Activated CD8-positive, alpha-beta memory T cell treated with anti-CD3 and anti-CD28 coated beads, Interleukin-2, amount 50 U/mL, for 24 hours (primary cell): ENCODE results near the gene MYBPC2.
"Not testable (repeated sequence)": the region's sequence is repeated elsewhere in the genome, so short reads cannot be mapped to it uniquely, and the experiment has no call there.

Experiments used
- DNase-seq: peaks from one replicate; pipeline ENCODE4 v3.0.0-alpha.2; 2020; ENCODE audit errors: extremely low read depth

The MYBPC2 gene

DNA sequence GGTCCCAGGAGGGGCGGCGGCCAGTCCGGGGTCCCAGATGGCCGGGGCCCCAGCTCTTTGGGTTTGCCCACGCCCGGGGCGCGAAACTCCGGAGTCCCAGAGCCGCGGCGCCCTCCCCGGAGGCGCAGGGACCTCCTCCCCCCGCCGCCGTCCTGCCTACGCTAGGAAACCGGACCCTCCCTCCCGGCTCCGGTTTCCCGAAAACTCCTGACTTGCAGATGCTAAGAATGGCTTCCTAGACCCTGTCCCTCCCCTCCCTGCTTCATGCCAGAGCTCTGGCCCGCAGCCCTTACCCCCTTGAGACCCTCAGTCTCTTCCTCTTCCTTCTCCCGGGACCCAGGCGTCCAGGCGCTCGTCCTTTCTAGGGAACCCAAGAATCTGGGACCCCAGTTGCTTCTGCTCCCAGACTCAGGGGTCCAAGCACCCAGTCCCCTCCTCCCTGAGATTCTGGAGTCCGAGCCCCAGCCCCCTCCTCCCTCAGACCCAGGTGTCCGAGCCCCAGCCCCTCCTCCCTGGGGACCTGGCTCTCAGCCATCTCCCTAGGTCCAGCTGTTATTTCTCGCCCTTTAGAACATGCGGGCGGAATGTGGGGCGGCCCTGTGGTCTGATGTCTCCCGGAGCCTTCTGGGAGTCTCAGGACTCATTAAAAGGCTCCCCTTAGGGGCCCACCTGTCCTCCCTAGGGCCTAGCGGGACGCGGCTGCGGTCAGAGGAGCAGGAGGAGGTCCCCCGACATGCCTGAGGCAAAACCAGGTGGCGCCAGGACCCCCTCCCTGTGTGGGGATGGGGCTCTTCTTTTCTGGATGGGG is at the start of gene MYBPC2:
MYBPC2 (plus strand) TSS at position 672 of the 808 bp plus-strand sequence; CDS start at position 734, 62 bp downstream.
- no peak for DNase-seq

DNA sequence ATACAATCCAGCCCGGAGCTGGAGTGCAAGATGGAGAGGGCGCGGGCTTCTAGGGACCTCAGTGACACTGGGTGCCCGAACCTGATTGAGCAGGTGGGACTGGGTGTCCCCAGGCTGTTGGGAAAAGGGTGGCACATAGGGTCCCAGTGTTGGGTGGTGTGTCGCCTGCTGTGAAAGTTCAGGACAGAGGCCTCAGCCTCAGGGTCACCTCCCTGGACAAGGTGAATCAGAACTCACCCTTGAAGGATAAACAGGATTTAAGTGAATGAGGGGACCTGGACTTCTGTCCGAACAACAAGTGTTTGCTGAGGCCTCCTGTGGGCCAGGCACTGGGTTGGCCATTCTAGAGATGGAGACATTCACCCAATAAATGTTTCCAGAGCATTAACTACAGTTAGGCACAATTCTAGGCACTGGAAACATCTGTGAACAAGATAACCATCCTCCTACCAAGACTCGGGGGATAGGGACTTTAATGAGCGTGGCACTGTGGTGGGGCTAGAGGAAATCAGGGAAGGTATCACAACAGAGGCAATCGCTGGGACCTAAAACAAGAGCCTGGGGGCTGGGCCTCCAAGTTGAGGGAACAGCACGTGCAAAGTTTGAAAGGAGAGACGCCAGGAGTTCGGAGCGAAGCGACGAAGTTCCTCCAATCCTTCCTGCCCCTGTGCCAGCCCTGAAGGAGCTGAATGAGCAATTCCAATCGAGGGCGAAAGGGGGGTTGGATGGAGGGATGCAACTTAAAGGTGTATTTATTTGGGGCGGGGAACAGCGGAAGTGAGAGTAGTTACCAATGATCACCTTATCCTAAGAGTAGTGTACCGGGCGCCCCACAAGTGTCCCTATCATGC is 49.5 kb upstream of the MYBPC2 start:
- DNase-seq, result no peak

DNA sequence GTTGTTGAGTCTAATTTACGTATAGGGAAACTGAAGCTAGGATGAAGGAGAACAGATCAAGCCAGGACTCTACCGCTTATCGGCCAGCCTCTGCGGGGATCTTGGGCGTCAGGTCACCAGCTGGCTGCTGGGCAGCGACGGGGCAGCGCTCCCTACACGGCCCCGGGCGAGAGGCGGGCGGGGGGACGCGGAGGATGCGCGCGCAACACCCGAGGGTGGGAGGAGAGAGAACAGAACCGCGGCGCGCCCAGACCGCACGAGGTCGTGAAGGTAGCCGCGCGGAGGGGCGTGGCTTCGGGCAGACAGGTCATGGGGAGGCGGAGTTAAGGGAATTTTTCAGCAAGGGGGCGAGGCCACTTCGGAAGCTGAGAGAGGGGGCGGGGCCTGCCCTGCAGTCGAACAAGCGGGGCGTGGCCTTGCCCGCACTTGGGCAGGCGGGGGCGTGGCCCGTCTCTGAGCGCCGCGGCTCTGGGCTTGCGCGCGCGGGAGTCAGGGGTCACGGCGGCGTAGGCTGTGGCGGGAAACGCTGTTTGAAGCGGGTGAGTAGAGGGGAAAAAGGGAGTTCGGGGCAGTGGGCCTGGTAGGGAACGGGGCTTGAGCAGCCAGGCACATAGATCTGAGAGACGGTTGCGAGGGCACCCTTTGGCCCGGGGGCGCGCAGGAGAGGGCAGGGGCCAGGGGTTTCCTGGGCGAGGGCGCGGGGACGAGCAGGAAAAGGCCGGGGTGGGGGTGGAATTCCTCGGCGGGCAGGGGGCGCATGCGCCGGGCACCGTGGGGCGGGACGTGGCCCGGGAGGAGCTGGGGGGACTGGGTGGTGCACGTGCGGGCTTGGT is 48.6 kb upstream of the MYBPC2 start, which contains the start of gene POLD1:
POLD1 (plus strand) TSS at position 496 of the 833 bp plus-strand sequence. CDS start 14,505 bp downstream, outside the sequence.
- peak; percentile 93 for DNase-seq

DNA sequence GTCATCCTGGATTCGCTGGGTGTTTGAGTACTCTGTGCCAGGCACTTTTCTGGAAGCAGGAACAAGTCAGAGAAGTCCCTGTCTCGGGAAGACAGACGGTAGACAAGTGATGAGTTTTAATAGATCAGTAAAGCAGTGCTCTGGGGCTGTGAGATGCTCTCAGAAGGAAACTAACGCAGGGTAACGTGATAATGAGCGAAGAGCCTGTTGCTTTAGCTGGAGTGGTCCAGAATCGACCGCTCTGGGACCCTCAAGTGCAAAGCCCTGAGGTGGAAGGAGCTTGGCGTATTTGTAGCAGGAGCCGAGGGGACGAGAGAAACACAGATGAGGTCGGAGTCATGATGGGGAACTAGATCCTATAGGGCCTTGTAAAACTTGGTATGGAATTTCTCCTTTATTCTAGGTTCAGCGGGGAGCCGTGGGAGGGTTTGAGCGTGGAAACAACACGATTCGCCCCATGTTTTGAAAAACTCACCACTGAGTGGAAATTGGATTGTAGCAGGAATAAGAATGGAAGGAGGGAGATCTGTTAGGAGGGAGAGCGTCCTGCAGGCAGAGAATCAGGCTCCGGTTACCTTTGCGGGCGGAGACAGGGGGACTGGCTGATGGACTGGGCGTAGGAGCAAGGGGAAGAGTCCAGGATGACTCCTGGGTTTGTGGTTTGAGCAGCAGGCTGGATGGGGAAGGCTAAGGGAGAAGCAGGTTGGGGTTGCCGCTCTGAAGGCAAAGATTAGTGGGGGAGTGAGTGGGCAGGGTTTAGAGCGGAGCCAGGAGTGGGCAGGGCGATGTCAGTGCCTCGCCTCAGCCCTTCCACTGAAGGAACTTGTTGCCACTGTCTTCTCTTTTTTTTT is 47.8 kb upstream of the MYBPC2 start:
- DNase-seq, result no peak

DNA sequence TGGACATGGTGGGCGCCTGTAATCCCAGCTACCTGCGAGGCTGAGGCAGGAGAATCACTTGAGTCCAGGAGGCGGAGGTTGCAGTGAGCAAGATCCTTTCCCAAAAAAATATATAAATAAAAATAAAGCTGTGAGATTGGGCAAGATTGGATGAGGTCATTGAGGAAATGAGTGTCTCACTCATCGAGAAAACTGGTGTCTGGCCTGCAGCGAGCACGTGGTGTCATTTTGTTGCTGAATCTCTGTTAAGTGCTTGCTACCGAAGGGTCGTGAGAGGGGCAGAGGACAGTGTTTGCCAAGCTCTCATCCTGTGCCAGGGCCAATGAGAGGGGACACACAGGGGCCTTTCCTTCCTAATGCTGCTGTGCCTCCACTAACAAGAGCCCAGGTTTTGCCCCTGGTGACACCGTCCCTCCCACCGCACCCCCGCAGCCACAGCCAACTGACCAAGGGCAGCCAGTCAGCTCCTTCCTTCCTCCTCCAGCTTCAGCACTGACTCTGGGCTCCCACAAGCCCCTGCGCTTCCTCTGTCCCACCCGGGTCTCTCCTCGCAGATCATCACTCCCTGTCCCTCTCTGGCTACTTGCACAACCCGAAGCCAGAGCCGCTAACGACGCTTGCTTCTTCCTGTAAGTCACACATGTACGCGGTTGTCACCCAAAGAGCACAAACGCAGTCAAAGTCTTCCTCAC is 45.4 kb upstream of the MYBPC2 start:
- DNase-seq, result no peak

DNA sequence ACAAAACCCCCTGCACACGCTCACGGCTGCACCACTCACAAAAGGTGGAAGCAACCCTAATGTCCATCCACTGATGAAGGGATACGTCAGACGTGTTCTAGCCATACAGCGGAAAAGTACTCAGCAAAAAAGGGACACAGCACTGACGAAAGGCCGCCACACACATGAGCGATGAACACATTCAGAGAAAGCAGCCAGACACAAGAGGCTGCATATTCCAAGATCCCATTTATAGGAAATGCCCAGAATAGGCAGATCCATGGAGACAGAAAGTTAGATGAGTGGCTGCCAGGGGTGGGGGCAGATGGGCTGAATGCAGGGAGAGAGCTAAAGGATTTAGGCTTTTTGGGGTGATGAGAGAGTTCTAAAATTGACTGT is 44.8 kb upstream of the MYBPC2 start:
- DNase-seq, result no peak

DNA sequence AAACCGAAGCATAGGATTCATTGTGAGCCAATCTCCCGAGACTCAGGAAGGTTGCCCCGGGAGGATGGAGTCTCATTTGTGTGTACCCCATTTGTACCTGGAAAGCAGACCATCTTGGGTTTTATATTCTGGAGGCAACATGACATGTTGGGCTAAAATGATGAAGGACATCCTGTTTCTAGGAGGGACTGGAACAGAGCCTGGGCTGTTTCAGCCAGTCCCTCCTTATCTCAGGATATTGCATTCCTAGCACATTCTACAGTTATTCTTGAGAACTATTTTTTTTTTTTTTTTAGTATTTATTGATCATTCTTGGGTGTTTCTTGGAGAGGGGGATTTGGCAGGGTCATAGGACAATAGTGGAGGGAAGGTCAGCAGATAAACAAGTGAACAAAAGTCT is 42.4 kb upstream of the MYBPC2 start:
- not testable (repeated sequence) for DNase-seq

DNA sequence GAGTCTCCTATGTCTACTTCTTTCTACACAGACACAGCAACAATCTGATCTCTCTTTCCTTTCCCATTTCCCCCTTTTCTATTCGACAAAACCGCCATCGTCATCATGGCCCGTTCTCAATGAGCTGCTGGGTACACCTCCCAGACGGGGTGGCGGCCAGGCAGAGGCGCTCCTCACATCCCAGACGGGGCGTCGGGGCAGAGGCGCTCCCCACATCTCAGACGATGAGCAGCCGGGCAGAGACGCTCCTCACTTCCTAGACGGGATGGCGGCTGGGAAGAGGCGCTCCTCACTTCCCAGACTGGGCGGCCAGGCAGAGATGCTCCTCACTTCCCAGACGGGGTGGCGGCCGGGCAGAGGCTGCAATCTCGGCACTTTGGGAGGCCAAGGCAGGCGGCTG is 41.7 kb upstream of the MYBPC2 start:
- DNase-seq, result not testable (repeated sequence)

DNA sequence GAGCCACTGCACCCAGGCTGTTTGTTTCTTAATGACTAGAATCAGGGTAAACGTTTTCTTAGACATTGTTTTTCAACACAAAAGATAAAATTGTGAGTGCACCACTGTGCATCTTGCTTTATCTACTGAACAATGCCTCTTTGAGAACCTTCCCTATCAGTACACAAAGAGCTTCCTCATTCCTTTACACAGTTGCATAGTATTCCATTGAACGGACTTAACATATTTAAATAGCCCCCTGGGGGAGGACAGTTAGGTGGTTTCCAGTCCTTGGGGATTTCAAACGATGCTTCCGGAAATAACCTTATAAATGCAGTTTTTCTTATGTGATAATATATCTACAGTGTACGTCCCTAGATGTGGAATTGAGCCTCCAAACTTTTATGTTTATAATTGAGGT is 39.9 kb upstream of the MYBPC2 start:
- no peak for DNase-seq

DNA sequence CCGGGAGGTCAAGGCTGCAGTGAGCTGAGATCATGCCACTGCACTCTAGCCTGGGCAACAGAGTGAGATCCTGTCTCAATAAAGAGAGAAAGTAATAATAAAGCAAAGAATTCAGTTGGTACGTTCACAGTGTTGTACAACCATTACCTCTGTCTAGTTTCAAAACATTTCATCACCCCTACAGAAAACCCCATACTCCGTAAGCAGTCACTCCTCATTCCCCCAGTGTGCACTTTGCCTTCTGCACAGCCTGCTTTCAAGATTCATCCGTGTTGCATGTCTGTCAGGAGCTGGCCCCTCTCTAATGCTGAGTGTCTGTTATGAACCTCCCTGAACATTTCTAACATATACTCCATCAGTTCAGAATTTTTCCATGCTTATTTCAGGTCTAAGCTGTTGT is 39.1 kb upstream of the MYBPC2 start:
- DNase-seq, result no peak

DNA sequence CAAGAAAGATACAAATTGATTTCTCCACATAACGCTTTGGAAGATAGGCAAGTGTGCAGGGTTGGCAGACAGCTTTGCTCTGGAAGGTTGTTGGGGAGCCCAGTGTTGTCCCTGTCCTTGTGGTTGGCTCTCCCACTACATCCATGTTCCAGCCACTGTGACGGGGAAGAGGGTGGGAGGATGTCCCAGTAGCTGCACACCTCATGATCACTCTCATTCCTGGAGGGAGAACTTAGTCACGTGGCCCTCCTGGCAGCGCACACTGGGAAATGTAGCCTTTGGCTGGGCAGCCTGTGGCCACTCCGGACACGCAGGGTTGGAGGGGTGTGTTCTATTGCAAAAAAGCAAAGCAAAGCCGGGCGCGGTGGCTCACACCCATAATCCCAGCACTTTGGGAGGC is 38.7 kb upstream of the MYBPC2 start:
- DNase-seq, result no peak

DNA sequence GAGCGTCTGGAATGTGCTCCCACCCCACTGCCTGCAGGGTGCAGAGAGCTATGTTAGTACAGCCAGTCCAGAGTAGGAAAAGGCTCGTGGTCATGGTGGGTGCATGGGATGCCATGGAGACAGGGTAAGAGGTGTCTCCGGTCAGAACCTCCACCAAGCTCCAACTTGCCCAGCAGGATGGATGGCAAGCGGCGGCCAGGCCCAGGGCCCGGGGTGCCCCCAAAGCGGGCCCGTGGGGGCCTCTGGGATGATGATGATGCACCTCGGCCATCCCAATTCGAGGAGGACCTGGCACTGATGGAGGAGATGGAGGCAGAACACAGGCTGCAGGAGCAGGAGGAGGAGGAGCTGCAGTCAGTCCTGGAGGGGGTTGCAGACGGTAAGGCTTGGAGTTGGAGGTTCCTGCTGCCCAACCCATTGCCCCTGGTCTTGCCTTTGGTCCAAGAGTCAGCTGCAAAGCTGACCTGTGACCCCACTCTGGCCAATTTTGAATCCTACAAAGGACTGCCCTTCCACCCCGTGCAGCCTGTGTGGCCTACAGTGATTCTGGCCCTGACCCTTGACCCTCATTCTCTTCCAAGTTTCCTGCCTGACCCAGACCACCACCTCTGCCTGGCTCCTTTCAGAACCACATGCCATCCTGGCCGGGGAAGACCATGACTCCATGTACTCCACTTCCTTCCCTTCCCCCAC is 33.9 kb upstream of the MYBPC2 start:
- DNase-seq, result no peak

DNA sequence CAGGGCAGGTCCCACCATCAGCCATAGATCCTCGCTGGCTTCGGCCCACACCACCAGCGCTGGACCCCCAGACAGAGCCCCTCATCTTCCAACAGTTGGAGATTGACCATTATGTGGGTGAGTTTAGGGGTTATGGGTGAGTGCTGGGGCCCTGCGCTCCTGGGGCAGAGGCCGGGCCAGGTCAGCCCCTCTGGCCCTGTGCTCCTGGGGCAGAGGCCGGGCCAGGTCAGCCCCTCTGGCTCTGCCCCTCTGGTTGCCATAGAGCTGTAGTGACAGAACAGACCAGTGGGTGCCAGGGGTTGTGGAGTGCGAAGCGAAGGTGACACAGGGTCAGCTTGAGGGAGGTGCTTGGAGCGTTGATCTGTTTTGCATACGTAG is 33.3 kb upstream of the MYBPC2 start:
- DNase-seq, result no peak

DNA sequence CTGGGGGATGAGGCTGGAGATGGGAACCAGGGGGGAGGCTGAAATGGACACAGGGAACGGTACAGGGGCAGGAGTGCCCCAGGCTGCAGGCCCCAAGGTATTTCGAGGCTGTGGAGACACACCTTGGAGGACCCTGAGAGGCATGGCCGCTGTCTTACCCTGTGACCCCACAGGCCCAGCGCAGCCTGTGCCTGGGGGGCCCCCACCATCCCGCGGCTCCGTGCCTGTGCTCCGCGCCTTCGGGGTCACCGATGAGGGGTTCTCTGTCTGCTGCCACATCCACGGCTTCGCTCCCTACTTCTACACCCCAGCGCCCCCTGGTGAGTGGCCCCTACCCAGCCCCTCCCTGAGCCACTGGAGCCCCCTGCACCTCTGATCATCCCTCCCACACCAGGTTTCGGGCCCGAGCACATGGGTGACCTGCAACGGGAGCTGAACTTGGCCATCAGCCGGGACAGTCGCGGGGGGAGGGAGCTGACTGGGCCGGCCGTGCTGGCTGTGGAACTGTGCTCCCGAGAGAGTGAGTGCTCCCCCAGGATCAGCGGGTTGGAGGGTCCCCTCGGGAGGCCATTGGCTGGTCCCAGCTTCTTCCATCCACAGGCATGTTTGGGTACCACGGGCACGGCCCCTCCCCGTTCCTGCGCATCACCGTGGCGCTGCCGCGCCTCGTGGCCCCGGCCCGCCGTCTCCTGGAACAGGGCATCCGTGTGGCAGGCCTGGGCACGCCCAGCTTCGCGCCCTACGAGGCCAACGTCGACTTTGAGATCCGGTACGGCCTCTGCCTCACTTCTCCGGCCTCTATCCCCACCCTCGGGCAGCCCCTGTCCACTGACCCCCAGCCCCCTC is 30.9 kb upstream of the MYBPC2 start:
- DNase-seq, result no peak

DNA sequence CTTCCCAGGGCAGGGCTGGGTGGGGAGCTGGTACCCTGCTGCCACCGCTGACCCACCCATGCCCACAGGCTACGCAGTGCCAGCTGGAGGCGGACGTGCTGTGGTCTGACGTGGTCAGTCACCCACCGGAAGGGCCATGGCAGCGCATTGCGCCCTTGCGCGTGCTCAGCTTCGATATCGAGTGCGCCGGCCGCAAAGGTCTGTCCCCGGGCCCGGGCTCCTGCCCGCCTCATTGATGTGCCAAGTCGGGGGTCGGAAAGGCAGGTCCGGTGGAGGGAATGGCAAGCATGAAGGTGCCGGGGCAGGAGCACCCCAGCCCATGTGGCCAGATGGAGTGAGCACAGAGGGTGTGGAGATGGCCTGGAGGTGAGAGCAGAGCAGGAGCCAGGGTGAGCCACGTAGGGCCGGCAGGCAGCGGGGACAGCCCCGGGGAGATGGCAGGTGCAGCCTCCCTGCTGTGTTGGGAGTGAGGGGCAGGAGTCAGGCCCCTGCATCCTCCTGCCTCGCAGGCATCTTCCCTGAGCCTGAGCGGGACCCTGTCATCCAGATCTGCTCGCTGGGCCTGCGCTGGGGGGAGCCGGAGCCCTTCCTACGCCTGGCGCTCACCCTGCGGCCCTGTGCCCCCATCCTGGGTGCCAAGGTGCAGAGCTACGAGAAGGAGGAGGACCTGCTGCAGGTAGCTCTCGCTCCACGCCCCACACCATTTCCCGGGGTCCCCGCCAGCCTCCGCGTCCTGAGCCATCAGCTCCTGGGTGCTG is 30.0 kb upstream of the MYBPC2 start:
- DNase-seq, result no peak

DNA sequence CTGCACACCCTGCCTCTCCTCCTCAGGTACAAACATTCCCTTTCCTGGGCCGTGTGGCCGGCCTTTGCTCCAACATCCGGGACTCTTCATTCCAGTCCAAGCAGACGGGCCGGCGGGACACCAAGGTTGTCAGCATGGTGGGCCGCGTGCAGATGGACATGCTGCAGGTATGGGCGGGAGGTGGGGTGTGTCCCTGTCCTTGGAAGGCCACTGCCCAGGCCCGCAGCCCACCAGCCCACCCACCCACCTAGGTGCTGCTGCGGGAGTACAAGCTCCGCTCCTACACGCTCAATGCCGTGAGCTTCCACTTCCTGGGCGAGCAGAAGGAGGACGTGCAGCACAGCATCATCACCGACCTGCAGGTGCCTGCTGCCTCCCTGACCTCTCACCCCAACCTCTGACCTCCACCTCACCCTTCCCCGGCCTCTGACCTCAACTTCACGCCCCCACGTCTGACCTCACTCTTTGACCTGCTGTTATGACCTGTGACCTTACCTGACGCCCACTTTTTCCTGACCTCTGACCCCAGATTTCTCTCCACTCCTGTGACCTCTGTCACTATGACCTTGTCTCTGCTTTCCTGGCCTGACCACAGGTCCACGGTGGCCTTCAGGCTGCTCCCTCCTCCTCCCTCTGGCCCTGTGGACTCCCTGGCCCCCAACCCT is 26.4 kb upstream of the MYBPC2 start:
- no peak for DNase-seq

DNA sequence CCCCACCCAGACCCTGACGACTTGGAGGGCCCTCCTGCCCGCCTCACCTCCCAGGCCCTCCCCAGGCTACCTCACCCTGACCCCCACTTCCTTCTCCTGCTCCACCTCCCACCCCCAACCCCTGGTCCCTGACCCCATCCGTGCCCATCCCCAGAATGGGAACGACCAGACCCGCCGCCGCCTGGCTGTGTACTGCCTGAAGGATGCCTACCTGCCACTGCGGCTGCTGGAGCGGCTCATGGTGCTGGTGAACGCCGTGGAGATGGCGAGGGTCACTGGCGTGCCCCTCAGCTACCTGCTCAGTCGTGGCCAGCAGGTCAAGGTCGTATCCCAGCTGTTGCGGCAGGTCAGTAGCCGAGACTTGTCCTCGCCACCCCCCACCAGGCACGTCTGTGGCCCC is 25.9 kb upstream of the MYBPC2 start:
- DNase-seq, result no peak

DNA sequence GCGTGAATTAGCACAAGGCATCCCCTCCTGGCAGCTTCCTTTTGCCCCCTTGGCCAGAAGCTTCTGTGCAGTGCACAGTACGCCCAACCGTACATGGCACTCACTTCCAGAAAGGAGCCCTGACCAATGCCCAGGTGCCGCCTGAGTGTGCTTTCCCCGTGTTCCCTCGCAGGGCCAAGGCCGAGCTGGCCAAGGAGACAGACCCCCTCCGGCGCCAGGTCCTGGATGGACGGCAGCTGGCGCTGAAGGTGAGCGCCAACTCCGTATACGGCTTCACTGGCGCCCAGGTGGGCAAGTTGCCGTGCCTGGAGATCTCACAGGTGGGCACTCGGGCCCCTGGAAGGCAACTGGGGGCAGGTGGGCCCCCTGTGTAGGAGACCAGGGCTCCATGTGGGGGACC is 23.3 kb upstream of the MYBPC2 start:
- DNase-seq, result no peak
